Effector memory CD8-positive, alpha-beta T cell (primary cell): ENCODE data around the gene PDXK.

ENCODE experiments used
- ATAC-seq: fragments of 150-1000 bp; cut with Tn5 transposase; replicated peaks from 2 replicates; pipeline ENCODE4 v1.10.0; 2021; ENCODE audit warnings: mild to moderate bottlenecking, moderate library complexity
- DNase-seq, 3 experiments: peaks; one replicate each; pipeline ENCODE4 v3.0.0; 2021
- H3K27ac Mint-ChIP-seq, 2 donors: one replicate each; pipeline ENCODE4 v1.8.0; 2022; ENCODE audit warnings: mild to moderate bottlenecking in 2 of 2, mixed read lengths in 2 of 2, moderate library complexity in 2 of 2
- H3K27me3 Mint-ChIP-seq, 2 donors: one replicate each; pipeline ENCODE4 v1.8.0; 2022; ENCODE audit warnings: mixed read lengths in 2 of 2
- H3K36me3 Mint-ChIP-seq: one replicate; pipeline ENCODE4 v1.8.0; 2022; ENCODE audit warnings: mild to moderate bottlenecking, moderate library complexity, mixed read lengths; ENCODE audit not compliant: insufficient read depth
- H3K4me1 Mint-ChIP-seq, 2 donors: one replicate each; pipeline ENCODE4 v1.8.0; 2022; ENCODE audit warnings: low read depth in 2 of 2, mixed read lengths in 2 of 2
- H3K4me3 Mint-ChIP-seq, 2 donors: one replicate each; pipeline ENCODE4 v1.8.0; 2022; ENCODE audit warnings: mild to moderate bottlenecking in 2 of 2, mixed read lengths in 2 of 2, moderate library complexity in 2 of 2
- H3K9me3 Mint-ChIP-seq, 2 donors: one replicate each; pipeline ENCODE4 v1.8.0; 2022; ENCODE audit warnings: mixed read lengths in 2 of 2

The PDXK gene

DNA sequence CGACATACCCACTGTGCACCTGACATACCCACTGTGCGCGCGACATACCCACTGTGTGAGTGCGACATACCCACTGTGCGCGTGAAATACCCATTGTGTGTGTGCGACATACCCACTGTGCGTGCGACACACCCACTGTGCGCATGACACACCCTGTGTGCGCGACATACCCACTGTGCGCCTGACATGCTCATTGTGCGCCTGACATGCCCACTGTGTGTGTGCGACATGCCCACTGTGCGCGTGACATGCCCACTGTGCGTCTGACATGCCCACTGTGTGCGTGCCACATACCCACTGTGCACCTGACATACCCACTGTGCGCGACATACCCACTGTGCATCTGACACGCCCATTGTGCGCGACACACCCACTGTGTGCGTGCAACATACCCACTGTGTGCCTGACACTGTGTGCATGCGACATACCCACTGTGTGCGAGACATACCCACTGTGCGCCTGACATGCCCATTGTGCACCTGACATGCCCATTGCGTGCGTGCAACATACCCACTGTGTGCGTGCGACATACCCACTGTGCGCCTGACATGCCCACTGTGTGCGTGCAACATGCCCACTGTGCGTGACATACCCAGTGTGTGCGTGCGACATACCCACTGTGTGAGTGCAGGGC lies 68.0 kb downstream of the PDXK start:
- DNase-seq (no peak), ATAC-seq (no peak)
- peaks cover 11% of the 10 kb centered on the region in 2 donors for H3K4me1 Mint-ChIP-seq
- H3K36me3 Mint-ChIP-seq, result peaks cover 18% of the 10 kb centered on the region
- no peak overlapping the region for H3K27ac Mint-ChIP-seq
- H3K27me3 Mint-ChIP-seq, result no peaks in the 10 kb centered on the region
- no peak overlapping the region for H3K4me3 Mint-ChIP-seq
- H3K9me3 Mint-ChIP-seq, result no peaks in the 10 kb centered on the region

GRCh38 chr21:43789276-43790009 lies 70.5 kb downstream of the PDXK start, which contains the start of gene RRP1:
Gene RRP1 (plus strand): TSS chr21:43789577. CDS start chr21:43789630, 53 bp downstream.
- Mint-ChIP-seq H3K9me3 (no peaks in the 10 kb centered on the region), H3K27me3 (no peaks in the 10 kb centered on the region), H3K27ac (peak within 1 kb of the TSS; percentile 90), H3K36me3 (peaks cover 33% of the 10 kb centered on the region), H3K4me1 (peaks cover 16 to 17% of the 10 kb centered on the region in 2 donors), H3K4me3 (peak within 1 kb of the TSS; percentile 88 to 91)
- ATAC-seq (peak; percentile 94), DNase-seq (peak; percentile 94 to 99 (median 97))

DNA sequence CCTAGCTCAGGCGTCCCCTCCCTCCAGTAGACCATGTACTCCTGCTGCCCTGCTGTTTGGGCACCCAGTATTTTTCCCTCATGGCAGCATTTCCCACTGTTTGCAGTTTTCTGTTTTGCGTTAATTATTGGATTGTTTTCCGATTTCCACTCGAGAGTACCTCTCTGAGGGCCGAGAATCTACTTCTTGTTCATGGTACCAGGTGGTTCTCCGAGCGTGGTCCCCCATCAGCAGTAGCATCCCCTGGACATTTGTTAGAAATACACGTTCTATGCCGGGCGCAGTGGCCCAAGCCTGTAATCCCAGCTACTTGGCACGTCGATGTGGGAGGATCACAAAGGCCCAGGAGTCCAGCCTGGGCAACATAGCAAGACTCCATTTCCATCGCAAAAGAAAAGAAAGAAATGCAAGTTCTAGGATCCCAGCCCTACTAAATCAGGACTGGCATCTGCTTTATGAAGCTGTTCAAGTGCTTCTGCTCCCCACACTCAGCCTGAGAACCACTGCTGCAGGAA lies 71.1 kb downstream of the PDXK start:
- peak overlapping the region; percentile 90 for H3K27ac Mint-ChIP-seq
- H3K4me3 Mint-ChIP-seq, result peak overlapping the region; percentile 88 to 91
- no peaks in the 10 kb centered on the region for H3K27me3 Mint-ChIP-seq
- H3K36me3 Mint-ChIP-seq, result peaks cover 38% of the 10 kb centered on the region
- no peak for ATAC-seq
- peaks cover 16 to 18% of the 10 kb centered on the region in 2 donors for H3K4me1 Mint-ChIP-seq
- H3K9me3 Mint-ChIP-seq, result no peaks in the 10 kb centered on the region
- no peak for DNase-seq

DNA sequence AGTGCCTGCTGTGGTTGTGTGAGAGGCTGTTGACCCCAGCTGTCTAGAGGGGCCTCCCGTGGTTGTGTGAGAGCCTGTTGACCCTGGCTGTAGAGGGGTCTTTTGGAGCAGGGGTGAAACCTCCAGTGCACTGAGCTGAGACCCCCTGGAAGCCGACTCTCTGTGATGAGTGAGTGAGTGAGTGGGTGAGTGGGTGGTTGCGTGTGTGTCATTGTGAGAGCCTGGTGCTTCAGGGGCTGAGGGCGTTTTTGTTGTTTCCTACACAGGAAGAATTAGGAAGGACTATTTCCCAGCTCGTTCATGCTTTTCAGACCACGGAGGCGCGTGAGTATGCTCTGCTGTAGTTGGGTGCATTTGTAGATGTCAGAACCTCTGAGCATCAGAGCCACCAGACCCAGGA lies 73.5 kb downstream of the PDXK start:
- ATAC-seq (no peak), DNase-seq (no peak)
- Mint-ChIP-seq H3K4me3 (no peak overlapping the region), H3K27me3 (no peaks in the 10 kb centered on the region), H3K4me1 (peaks cover 16 to 20% of the 10 kb centered on the region in 2 donors), H3K9me3 (no peaks in the 10 kb centered on the region), H3K27ac (no peak overlapping the region), H3K36me3 (peaks cover 61% of the 10 kb centered on the region)

GRCh38 chr21:43793243-43793642 lies 74.3 kb downstream of the PDXK start:
- peaks cover 63% of the 10 kb centered on the region for H3K36me3 Mint-ChIP-seq
- peaks cover 16 to 20% of the 10 kb centered on the region in 2 donors for H3K4me1 Mint-ChIP-seq
- H3K4me3 Mint-ChIP-seq, result no peak overlapping the region
- ATAC-seq (no peak), DNase-seq (no peak)
- H3K27me3 Mint-ChIP-seq, result no peaks in the 10 kb centered on the region
- no peaks in the 10 kb centered on the region for H3K9me3 Mint-ChIP-seq
- H3K27ac Mint-ChIP-seq, result peak overlapping the region in 1 of 2 donors; percentile 29

GRCh38 chr21:43794311-43794710 lies 75.4 kb downstream of the PDXK start:
- no peak for ATAC-seq
- no peaks in the 10 kb centered on the region for H3K27me3 Mint-ChIP-seq
- no peak overlapping the region for H3K4me3 Mint-ChIP-seq
- peaks cover 66% of the 10 kb centered on the region for H3K36me3 Mint-ChIP-seq
- H3K27ac Mint-ChIP-seq, result peak overlapping the region in 1 of 2 donors; percentile 23
- no peak for DNase-seq
- H3K9me3 Mint-ChIP-seq, result no peaks in the 10 kb centered on the region
- H3K4me1 Mint-ChIP-seq, result peaks cover 16 to 23% of the 10 kb centered on the region in 2 donors

- Mint-ChIP-seq H3K4me1 (peaks cover 16 to 22% of the 10 kb centered on the region in 2 donors), H3K27me3 (no peaks in the 10 kb centered on the region), H3K9me3 (no peaks in the 10 kb centered on the region), H3K4me3 (no peak overlapping the region), H3K27ac (no peak overlapping the region), H3K36me3 (peaks cover 66% of the 10 kb centered on the region)
- ATAC-seq (no peak), DNase-seq (no peak)
These were observed 75.9 kb downstream of the PDXK start for GRCh38 chr21:43794857-43795256.

GRCh38 chr21:43797415-43797814 lies 78.5 kb downstream of the PDXK start:
- no peaks in the 10 kb centered on the region for H3K9me3 Mint-ChIP-seq
- H3K4me1 Mint-ChIP-seq, result peaks cover 0 to 9% of the 10 kb centered on the region in 2 donors
- H3K36me3 Mint-ChIP-seq, result peaks cover 66% of the 10 kb centered on the region
- H3K4me3 Mint-ChIP-seq, result no peak overlapping the region
- no peak overlapping the region for H3K27ac Mint-ChIP-seq
- ATAC-seq (no peak), DNase-seq (no peak)
- no peaks in the 10 kb centered on the region for H3K27me3 Mint-ChIP-seq

DNA sequence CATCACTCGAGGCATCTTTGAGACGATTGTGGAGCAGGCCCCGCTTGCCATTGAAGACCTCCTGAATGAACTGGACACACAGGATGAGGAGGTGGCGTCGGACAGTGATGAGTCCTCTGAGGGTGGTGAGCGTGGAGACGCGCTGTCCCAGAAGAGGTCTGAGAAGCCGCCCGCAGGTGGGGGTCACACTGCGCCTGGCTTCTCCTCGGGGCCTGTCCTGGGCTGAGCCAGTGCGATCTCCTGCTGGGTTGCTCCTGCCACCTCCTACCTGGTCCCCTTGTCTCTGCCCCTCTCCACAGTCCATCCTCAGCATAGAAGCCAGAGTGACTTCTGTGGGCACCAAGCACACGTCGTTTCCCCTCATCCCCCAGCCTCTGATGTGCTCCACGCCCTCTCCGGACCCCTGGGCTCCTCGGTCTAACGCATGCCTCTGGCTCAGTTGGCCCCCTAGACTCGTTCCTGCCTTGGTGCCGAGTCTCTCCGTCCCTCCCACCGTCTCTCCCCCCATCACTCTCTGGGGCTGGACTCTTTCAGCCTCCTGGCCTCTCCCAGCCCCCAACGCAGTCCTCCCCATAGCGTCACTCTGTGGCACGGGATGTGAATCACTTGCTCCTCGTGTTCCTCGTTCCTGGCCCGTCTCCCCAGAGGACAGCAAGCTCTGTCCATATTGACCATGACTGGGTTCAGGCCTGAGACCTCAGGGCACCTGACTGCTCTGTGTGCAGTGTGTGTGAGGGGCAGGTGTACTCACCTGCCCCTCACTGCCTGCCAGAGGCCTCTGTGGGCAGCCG lies 79.2 kb downstream of the PDXK start:
- no peak for ATAC-seq
- Mint-ChIP-seq H3K4me3 (no peak overlapping the region), H3K9me3 (no peaks in the 10 kb centered on the region), H3K27ac (no peak overlapping the region), H3K27me3 (no peaks in the 10 kb centered on the region), H3K36me3 (peaks cover 67% of the 10 kb centered on the region), H3K4me1 (peaks cover 0 to 8% of the 10 kb centered on the region in 2 donors)
- no peak for DNase-seq

DNA sequence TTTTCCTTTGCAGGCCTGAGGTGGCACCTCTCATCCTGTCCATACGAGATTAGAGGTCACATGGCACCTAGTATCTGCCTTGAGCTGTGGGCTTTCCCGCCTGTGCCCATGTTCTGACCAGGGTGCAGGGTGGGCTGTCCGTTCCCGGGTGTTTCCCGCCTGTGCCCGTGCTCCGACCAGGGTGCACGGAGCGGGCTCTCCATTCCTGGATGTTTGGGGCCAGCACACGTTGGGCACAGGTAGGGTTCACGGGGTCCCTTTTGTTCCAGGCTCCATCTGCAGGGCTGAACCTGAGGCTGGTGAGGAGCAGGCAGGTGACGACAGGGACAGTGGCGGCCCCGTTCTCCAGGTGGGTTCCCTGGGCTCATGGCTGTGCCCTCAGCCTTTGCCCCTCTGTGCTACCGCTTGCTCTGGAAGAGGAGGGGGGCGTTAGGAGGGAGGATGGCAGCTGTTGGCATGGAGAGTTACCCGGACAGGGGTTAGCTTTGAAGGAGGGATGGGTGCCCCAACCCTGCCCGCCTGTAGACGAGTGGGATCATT lies 80.4 kb downstream of the PDXK start:
- H3K9me3 Mint-ChIP-seq, result no peaks in the 10 kb centered on the region
- ATAC-seq, result no peak
- DNase-seq, result no peak
- H3K27me3 Mint-ChIP-seq, result no peaks in the 10 kb centered on the region
- no peak overlapping the region for H3K27ac Mint-ChIP-seq
- H3K36me3 Mint-ChIP-seq, result peaks cover 65% of the 10 kb centered on the region
- H3K4me3 Mint-ChIP-seq, result no peak overlapping the region
- H3K4me1 Mint-ChIP-seq, result peaks cover 0 to 7% of the 10 kb centered on the region in 2 donors

- no peak overlapping the region for H3K4me3 Mint-ChIP-seq
- peaks cover 59% of the 10 kb centered on the region for H3K36me3 Mint-ChIP-seq
- DNase-seq, result no peak
- no peaks in the 10 kb centered on the region for H3K27me3 Mint-ChIP-seq
- no peaks in the 10 kb centered on the region for H3K9me3 Mint-ChIP-seq
- peaks cover 0 to 4% of the 10 kb centered on the region in 2 donors for H3K4me1 Mint-ChIP-seq
- H3K27ac Mint-ChIP-seq, result no peak overlapping the region
- ATAC-seq, result no peak
These were observed 81.2 kb downstream of the PDXK start for GRCh38 chr21:43800124-43800523.

DNA sequence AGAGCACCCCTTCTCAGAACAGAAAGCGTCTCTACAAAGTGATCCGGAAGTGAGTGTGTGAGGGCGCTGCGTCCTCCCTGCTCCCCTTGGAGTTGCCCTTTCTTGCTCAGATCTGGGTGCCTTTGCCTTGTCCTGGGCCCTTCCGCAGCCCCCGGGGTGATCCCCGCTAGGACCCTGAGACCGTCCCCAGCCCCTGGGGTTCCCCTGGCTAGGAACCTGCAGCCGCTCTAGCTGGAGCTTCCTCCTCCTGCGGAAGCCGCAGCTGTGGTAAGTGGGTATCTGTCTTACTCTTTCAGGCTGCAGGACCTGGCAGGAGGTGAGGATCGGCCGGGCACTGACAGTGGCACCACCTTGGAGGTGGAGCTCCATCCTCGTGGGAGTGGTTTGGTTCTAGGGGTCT lies 81.6 kb downstream of the PDXK start:
- no peak overlapping the region for H3K4me3 Mint-ChIP-seq
- peaks cover 0 to 3% of the 10 kb centered on the region in 2 donors for H3K4me1 Mint-ChIP-seq
- peaks cover 55% of the 10 kb centered on the region for H3K36me3 Mint-ChIP-seq
- no peak for DNase-seq
- H3K27ac Mint-ChIP-seq, result no peak overlapping the region
- no peaks in the 10 kb centered on the region for H3K27me3 Mint-ChIP-seq
- H3K9me3 Mint-ChIP-seq, result no peaks in the 10 kb centered on the region
- ATAC-seq, result no peak
